ENCODE data around the gene EPB41L3.
"Not testable (repeated sequence)": the region's sequence is repeated elsewhere in the genome, so short reads cannot be mapped to it uniquely, and the experiment has no call there.

GRCh38 chr18:5511541-5511940 lies 32.3 kb downstream of the EPB41L3 start:
- TF ChIP-seq CTCF, POLR2A (IDR thresholded peaks at IDR 0.05): not testable (repeated sequence)
